K562 (cell line): ENCODE measurements around the gene RERE.

Experiments
- JUND ChIP-seq, 2 experiments: IDR thresholded peaks; 2 replicates in 1 of 2; 3 replicates in 1 of 2; pipeline ENCODE4 v1.6.1; 2011; ENCODE audit warnings: borderline replicate concordance in 2 of 2, low read depth in 2 of 2, low read length in 2 of 2, improper control_type of control experiment in 1 of 2, missing biosample characterization in 1 of 2, missing genetic modification characterization in 1 of 2, missing genetic modification reagents in 1 of 2
- MAZ ChIP-seq, 2 experiments: fragments of 450-650 bp in 1 of 2; sonication (generic) in 1 of 2; formaldehyde crosslinking; IDR thresholded peaks in 1 of 2; conservative IDR thresholded peaks in 1 of 2; 2 replicates each; pipeline versions ENCODE4 v1.4.0 to v1.5.0; 2020; ENCODE audit warnings: mild to moderate bottlenecking in 1 of 2, missing genetic modification reagents in 1 of 2
- PHF21A ChIP-seq: fragments of 450-650 bp; IDR thresholded peaks from 2 replicates; pipeline ENCODE4 v1.6.1; 2017; ENCODE audit warnings: low read depth, borderline replicate concordance
- RB1 ChIP-seq: fragments of 450-650 bp; IDR thresholded peaks from 2 replicates; pipeline ENCODE4 v1.6.1; 2017; ENCODE audit warnings: low read depth, mild to moderate bottlenecking
- RFX1 ChIP-seq: fragments of 450-650 bp; IDR thresholded peaks from 2 replicates; pipeline ENCODE4 v1.6.1; 2016; ENCODE audit warnings: mild to moderate bottlenecking, moderate library complexity
- TARDBP ChIP-seq: fragments of 450-650 bp; IDR thresholded peaks from 2 replicates; pipeline ENCODE4 v1.6.1; 2016
- XRCC5 ChIP-seq: fragments of 200-400 bp; formaldehyde crosslinking; IDR thresholded peaks from 2 replicates; pipeline ENCODE4 v1.6.1; 2017; ENCODE audit warnings: low read depth, mild to moderate bottlenecking, low read length
- TF ChIP-seq, protein P1 (sequence below), 2 experiments: fragments of 200-800 bp in 1 of 2; sonication (Bioruptor generic) in 1 of 2; sonication (generic) in 1 of 2; formaldehyde crosslinking in 1 of 2; IDR thresholded peaks in 1 of 2; conservative IDR thresholded peaks in 1 of 2; 2 replicates each; pipeline versions ENCODE4 v1.5.0 to v1.6.1; 2016 to 2020; ENCODE audit warnings: missing compliant biosample characterization in 1 of 2, missing genetic modification characterization in 1 of 2, missing genetic modification reagents in 1 of 2
- TF ChIP-seq, protein P2 (sequence below), 2 experiments: fragments of 450-650 bp; formaldehyde crosslinking in 1 of 2; IDR thresholded peaks; 2 replicates each; pipeline versions ENCODE4 v1.4.0 to v1.6.1; 2014 to 2020; ENCODE audit warnings: mild to moderate bottlenecking in 2 of 2, borderline replicate concordance in 1 of 2, low read depth in 1 of 2
- TF ChIP-seq, protein P3 (sequence below), 3 experiments: IDR thresholded peaks in 2 of 3; conservative IDR thresholded peaks in 1 of 3; 2 replicates each; pipeline ENCODE4 v1.5.1; 2011 to 2012; ENCODE audit warnings: low read length in 3 of 3, mild to moderate bottlenecking in 3 of 3, control low read depth in 2 of 3, improper control_type of control experiment in 1 of 3, inconsistent platforms in 1 of 3, low read depth in 1 of 3, mixed read lengths in 1 of 3, moderate library complexity in 1 of 3; ENCODE audit not compliant: insufficient read depth in 2 of 3

DNA sequence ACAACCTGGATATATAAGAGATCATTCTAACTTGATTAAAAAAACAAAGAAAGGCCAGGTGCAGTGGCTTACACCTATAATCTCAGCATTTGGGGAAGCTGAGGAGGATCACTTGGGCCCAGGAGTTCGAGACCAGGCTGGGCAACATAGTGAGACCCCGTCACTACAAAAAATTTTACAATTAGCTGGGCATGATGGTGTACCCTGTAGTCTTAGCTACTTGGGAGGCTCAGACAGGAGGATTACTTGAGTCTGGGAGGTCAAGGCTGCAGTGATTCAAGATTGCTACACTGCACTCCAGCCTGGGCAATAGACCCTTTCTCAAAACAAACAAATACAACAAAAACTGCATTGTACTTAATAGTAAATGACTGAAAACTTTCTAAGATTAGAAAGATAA is 330.2 kb downstream of the RERE start:
- TF ChIP-seq MAZ (CRISPR knock-in tag; conservative IDR thresholded peaks at IDR 0.05 in 1 of 2, IDR thresholded peaks at IDR 0.05 in 1 of 2) = no peak
- TF ChIP-seq, protein P1, sequence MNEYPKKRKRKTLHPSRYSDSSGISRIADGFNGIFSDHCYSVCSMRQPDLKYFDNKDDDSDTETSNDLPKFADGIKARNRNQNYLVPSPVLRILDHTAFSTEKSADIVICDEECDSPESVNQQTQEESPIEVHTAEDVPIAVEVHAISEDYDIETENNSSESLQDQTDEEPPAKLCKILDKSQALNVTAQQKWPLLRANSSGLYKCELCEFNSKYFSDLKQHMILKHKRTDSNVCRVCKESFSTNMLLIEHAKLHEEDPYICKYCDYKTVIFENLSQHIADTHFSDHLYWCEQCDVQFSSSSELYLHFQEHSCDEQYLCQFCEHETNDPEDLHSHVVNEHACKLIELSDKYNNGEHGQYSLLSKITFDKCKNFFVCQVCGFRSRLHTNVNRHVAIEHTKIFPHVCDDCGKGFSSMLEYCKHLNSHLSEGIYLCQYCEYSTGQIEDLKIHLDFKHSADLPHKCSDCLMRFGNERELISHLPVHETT (CRISPR knock-in tag; conservative IDR thresholded peaks at IDR 0.05 in 1 of 2, IDR thresholded peaks at IDR 0.05 in 1 of 2) = no peak
- TF ChIP-seq JUND (IDR thresholded peaks at IDR 0.05; ENCODE audit: borderline replicate concordance, low read depth, low read length) = no peak
- no peak for TF ChIP-seq JUND (tag; IDR thresholded peaks at IDR 0.05; ENCODE audit: borderline replicate concordance, low read depth, low read length)
- TF ChIP-seq PHF21A = no peak
- TF ChIP-seq, protein P2, sequence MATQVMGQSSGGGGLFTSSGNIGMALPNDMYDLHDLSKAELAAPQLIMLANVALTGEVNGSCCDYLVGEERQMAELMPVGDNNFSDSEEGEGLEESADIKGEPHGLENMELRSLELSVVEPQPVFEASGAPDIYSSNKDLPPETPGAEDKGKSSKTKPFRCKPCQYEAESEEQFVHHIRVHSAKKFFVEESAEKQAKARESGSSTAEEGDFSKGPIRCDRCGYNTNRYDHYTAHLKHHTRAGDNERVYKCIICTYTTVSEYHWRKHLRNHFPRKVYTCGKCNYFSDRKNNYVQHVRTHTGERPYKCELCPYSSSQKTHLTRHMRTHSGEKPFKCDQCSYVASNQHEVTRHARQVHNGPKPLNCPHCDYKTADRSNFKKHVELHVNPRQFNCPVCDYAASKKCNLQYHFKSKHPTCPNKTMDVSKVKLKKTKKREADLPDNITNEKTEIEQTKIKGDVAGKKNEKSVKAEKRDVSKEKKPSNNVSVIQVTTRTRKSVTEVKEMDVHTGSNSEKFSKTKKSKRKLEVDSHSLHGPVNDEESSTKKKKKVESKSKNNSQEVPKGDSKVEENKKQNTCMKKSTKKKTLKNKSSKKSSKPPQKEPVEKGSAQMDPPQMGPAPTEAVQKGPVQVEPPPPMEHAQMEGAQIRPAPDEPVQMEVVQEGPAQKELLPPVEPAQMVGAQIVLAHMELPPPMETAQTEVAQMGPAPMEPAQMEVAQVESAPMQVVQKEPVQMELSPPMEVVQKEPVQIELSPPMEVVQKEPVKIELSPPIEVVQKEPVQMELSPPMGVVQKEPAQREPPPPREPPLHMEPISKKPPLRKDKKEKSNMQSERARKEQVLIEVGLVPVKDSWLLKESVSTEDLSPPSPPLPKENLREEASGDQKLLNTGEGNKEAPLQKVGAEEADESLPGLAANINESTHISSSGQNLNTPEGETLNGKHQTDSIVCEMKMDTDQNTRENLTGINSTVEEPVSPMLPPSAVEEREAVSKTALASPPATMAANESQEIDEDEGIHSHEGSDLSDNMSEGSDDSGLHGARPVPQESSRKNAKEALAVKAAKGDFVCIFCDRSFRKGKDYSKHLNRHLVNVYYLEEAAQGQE (IDR thresholded peaks at IDR 0.05; ENCODE audit: borderline replicate concordance) = no peak
- TF ChIP-seq, protein P2 (CRISPR knock-in tag; IDR thresholded peaks at IDR 0.05; ENCODE audit: low read depth) = no peak
- TF ChIP-seq TARDBP = no peak
- no peak for TF ChIP-seq XRCC5
- TF ChIP-seq RFX1 = no peak
- no peak for TF ChIP-seq RB1
- TF ChIP-seq, protein P3, sequence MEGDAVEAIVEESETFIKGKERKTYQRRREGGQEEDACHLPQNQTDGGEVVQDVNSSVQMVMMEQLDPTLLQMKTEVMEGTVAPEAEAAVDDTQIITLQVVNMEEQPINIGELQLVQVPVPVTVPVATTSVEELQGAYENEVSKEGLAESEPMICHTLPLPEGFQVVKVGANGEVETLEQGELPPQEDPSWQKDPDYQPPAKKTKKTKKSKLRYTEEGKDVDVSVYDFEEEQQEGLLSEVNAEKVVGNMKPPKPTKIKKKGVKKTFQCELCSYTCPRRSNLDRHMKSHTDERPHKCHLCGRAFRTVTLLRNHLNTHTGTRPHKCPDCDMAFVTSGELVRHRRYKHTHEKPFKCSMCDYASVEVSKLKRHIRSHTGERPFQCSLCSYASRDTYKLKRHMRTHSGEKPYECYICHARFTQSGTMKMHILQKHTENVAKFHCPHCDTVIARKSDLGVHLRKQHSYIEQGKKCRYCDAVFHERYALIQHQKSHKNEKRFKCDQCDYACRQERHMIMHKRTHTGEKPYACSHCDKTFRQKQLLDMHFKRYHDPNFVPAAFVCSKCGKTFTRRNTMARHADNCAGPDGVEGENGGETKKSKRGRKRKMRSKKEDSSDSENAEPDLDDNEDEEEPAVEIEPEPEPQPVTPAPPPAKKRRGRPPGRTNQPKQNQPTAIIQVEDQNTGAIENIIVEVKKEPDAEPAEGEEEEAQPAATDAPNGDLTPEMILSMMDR (IDR thresholded peaks at IDR 0.05 in 2 of 3, conservative IDR thresholded peaks at IDR 0.05 in 1 of 3; ENCODE audit: insufficient read depth in 2 of 3, low read depth in 1 of 3, low read length in 3 of 3) = no peak
